HL-60 (cell line): ENCODE measurements around the gene ITGA3.

Experiments used
- GABPA ChIP-seq: IDR thresholded peaks from 2 replicates; pipeline ENCODE4 v1.6.1; 2012; ENCODE audit warnings: low read depth
- POLR2AphosphoS5 ChIP-seq: IDR thresholded peaks from 2 replicates; pipeline ENCODE4 v1.6.1; 2012; ENCODE audit warnings: low read depth
- SPI1 ChIP-seq: IDR thresholded peaks from 2 replicates; pipeline ENCODE4 v1.6.1; 2012; ENCODE audit warnings: low read depth, mild to moderate bottlenecking, borderline replicate concordance
- TF ChIP-seq, protein P1 (sequence below): IDR thresholded peaks from one replicate; pipeline ENCODE4 v1.5.1; 2011; ENCODE audit warnings: low read length, control low read depth, inconsistent platforms; ENCODE audit not compliant: insufficient read depth

DNA sequence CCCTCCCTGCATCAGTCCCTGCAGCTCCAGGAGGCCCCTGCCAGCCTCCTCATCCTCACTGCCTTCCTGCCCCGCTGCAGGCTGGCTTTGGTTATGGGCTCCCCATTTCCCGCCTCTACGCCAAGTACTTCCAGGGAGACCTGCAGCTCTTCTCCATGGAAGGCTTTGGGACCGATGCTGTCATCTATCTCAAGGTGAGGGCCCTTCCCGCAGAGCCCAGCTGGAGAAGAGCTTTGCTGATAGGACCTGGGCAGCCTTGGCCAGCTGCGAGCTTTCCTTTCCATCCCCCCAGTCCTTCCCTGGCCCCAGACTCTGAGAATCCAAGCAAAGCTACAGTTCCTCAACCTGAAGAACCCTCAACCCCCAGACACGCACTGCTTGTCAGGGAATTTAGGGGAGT lies 53.3 kb downstream of the ITGA3 start:
- TF ChIP-seq, protein P1, sequence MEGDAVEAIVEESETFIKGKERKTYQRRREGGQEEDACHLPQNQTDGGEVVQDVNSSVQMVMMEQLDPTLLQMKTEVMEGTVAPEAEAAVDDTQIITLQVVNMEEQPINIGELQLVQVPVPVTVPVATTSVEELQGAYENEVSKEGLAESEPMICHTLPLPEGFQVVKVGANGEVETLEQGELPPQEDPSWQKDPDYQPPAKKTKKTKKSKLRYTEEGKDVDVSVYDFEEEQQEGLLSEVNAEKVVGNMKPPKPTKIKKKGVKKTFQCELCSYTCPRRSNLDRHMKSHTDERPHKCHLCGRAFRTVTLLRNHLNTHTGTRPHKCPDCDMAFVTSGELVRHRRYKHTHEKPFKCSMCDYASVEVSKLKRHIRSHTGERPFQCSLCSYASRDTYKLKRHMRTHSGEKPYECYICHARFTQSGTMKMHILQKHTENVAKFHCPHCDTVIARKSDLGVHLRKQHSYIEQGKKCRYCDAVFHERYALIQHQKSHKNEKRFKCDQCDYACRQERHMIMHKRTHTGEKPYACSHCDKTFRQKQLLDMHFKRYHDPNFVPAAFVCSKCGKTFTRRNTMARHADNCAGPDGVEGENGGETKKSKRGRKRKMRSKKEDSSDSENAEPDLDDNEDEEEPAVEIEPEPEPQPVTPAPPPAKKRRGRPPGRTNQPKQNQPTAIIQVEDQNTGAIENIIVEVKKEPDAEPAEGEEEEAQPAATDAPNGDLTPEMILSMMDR, result no peak
- TF ChIP-seq POLR2AphosphoS5 (no peak), GABPA (no peak), SPI1 (no peak)
